CD4-positive, alpha-beta T cell treated with Interleukin-12 subunit alpha and Interleukin-12 subunit beta, for 1 hour (primary cell): ENCODE results near the gene ZNF211.

Source experiments
- DNase-seq: peaks from one replicate; pipeline ENCODE4 v3.0.0-alpha.2; 2020

ZNF211 gene

GRCh38 chr19:57664269-57665127 lies 31.5 kb downstream of the ZNF211 start:
- DNase-seq: peak; percentile 1

DNA sequence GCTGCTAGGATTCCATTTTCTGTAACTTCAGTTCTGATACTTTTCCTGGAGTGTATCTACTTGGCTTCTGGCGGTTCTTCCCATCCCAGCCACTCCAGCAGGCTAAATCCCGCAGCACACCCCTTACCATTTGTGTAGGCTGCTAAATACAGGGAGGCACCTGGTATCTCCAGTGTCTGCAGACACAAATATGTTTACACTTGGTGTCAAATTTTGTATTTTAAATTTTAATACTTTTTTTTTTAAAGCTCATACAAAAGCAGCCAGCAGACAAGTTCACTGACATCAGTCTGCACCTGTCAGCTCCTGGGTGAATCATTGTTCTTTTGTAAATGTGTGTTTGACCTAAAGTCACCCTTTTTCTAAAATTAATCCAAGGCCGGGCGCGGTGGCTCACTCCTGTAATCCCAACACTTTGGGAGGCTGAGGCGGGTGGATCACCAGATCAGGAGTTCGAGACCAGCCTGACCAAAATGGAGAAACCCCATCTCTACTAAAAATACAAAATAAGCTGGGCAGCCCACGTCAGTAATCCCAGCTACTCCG lies 32.4 kb downstream of the ZNF211 start:
- DNase-seq: no peak

DNA sequence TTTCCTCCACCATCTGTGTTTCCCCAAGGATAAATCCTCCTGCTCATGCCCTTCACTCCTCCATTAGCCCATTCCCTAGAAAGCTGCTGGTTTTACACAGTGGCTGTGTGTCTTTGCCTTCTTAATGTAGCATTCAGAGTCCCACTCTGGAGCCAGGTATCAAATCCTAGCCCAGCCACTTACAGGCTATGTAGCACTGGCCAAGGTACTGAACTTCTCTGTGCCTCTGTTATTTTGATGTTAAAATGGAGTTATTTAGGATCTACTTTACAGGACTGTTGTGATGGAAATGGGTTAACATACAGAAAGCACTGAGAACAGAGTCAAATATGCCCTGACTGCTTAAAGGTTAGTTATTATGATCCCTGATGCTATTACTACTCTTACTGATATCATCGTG lies 34.3 kb downstream of the ZNF211 start:
- DNase-seq: no peak

DNA sequence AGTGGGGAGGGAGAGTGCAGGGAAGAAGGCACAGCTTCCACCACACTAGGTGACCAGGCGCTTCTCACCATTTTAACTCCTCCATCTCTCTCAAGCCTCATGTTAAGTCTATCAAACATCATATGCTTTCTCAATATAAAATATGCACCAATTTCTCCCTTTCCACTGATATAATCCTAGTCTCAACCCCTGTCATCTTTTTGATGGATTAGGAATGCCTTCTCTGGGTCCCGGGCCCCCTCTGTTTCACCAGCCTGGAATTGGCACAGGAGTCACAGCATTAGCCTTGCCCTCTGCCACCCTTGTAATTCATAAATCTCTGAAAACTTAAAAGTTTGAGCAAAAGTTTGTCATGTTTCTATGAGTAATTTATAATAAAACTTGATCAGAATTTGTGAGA lies 35.7 kb downstream of the ZNF211 start, which contains the start of gene ZSCAN4:
TSS of gene ZSCAN4 (plus strand) at position 301 of the 400 bp plus-strand sequence. CDS start 7,211 bp downstream, outside the sequence.
- no peak for DNase-seq

DNA sequence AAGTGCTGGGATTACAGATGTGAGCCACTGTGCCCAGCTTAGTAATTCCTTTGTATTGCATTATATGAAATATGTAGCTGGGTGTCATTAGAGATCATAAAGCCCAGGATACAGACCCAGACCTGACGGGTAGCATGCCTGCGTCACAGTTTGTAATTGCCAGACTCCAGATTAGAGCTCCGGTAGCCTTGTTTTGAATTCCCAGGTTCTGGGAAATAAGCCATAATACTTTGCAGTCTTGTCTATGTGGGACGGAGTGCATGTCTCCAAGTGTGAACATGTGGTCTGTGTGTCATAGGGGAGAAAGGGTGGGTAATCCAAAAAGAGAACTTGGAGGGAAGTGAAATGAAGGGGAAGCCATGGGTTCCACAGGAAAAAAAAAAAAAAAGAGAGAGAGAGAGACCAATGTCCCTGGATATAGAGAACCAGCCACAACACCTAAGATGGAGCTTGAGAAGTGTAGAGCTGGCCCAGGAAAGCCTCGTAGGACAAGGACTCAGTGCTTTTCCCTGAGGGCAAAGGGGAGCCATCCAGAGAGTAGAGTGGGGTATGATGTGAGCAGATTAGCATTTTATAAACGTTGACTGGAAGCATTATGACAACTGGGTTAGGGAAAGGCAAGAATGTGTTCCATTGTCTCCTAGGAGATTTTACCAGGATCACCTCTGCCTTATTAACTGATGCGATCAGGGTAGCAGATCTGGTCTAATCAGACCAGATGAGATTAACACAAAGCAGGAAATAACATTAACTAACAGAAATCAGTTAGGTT lies 38.3 kb downstream of the ZNF211 start:
- no peak for DNase-seq

GRCh38 chr19:57672466-57672865 lies 39.5 kb downstream of the ZNF211 start:
- DNase-seq: no peak

DNA sequence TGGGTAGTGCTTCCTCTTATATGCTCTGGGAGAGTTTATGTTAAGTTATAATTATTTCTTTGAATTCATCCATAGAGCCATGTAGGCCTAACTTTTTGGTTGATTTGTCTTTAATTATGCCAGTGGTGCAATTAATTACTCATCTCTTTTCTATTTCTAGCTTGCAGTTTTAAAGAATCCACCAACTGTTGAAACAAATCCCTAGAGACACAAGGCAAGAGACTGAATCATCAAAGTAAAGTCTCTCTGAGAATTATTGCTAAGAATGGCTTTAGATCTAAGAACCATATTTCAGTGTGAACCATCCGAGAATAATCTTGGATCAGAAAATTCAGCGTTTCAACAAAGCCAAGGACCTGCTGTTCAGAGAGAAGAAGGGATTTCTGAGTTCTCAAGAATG lies 42.9 kb downstream of the ZNF211 start:
- no peak for DNase-seq

DNA sequence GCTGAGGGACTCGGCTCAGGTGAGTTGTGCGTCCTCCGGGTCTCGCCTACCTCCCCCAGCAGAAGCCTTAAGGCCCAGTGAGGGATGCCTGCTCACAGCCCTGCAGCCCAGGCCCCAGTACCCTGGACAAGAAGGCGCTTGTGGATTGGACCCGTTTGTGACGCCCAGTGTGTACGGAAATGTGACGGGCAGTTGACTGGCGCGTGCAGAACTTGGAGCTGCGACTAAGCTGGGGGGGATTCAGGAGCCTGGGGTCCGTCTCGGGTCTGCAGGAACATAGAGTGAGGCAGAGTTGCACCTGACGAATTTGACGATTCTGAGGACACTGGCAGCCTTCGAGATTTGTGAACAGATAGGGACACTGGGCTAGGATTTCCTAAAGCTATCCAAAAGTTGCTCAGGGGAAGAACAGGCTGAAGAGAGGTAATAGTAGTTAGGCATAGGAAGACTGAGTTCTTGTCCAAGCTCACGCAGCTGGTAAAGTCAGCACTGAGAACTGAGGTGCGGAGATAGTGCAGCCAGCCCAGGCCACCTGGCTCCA lies 49.3 kb downstream of the ZNF211 start:
- DNase-seq: no peak

DNA sequence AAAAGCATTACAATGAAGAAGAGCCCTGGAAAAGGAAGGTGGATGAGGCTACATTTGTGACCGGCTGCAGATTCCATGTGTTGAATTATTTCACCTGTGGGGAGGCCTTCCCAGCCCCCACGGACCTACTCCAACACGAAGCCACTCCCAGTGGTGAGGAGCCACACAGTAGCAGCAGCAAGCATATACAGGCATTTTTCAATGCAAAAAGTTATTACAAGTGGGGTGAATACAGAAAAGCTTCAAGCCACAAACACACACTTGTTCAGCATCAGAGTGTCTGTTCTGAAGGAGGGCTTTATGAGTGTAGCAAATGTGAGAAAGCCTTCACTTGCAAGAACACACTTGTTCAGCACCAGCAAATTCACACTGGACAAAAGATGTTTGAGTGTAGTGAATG lies 53.8 kb downstream of the ZNF211 start:
- DNase-seq: no peak

GRCh38 chr19:57687363-57688010 lies 54.5 kb downstream of the ZNF211 start:
- DNase-seq: no peak

GRCh38 chr19:57688011-57688763 lies 55.2 kb downstream of the ZNF211 start:
- no peak for DNase-seq

GRCh38 chr19:57689750-57690149 lies 56.8 kb downstream of the ZNF211 start:
- no peak for DNase-seq
